Transverse colon (tissue), 4 donors: ENCODE measurements around the gene TOX2. TPM values are rescaled to one million over a fixed set of nuclear protein-coding genes. Genes with fewer than 3 reads are reported as not detected.

Experiments
- DNase-seq: peaks from one replicate; pipeline ENCODE4 v3.0.0-alpha.2; 2019
- H3K27ac ChIP-seq, 4 donors: fragments of 200-600 bp; sonication (generic); 2 replicates each; pipeline ENCODE4 v1.5.1; 2016 to 2018; ENCODE audit warnings: inconsistent platforms in 4 of 4
- H3K27me3 ChIP-seq: fragments of 200-600 bp; sonication (generic); 2 replicates; pipeline ENCODE4 v1.5.1; 2017; ENCODE audit warnings: inconsistent platforms
- H3K36me3 ChIP-seq, 4 donors: fragments of 200-600 bp; sonication (generic); 2 replicates each; pipeline ENCODE4 v1.5.1; 2017 to 2019; ENCODE audit warnings: inconsistent platforms in 4 of 4
- H3K4me1 ChIP-seq, 4 donors: fragments of 200-600 bp; sonication (generic); 2 replicates each; pipeline ENCODE4 v1.5.1; 2017 to 2020; ENCODE audit warnings: inconsistent platforms in 4 of 4
- H3K4me3 ChIP-seq, 4 donors: fragments of 200-600 bp; sonication (generic); 1 replicate in 1 of 4; 2 replicates in 3 of 4; pipeline versions ENCODE4 v1.5.1 to v1.6.1; 2017 to 2019; ENCODE audit warnings: inconsistent platforms in 4 of 4
- H3K9me3 ChIP-seq, 2 donors: fragments of 200-600 bp; sonication (generic); 2 replicates each; pipeline ENCODE4 v1.5.1; 2017 to 2019; ENCODE audit warnings: inconsistent platforms in 2 of 2
- EP300 ChIP-seq: sonication (generic); formaldehyde crosslinking; IDR thresholded peaks from one replicate; pipeline ENCODE4 v1.6.1; 2017; ENCODE audit warnings: antibody characterized with exemption, low read depth
- POLR2A ChIP-seq: fragments of 450-650 bp; IDR thresholded peaks from one replicate; pipeline ENCODE4 v1.6.1; 2016; ENCODE audit warnings: antibody characterized with exemption, mild to moderate bottlenecking, moderate library complexity
- POLR2AphosphoS5 ChIP-seq, 3 donors: sonication (generic); formaldehyde crosslinking; IDR thresholded peaks; one replicate each; pipeline ENCODE4 v1.6.1; 2016; ENCODE audit warnings: antibody characterized with exemption in 3 of 3
- WGBS, 2 donors: methylation state at CpG; one replicate each; pipeline ENCODE4 v1.1.5; 2018; ENCODE audit warnings: low coverage in 1 of 2; 5-methylcytosine and 5-hydroxymethylcytosine counted together
- in situ Hi-C, 4 donors: fragments of 200-750 bp; cut with MboI; loops; one replicate each; pipeline versions ENCODE4 v1.15.0 to v1.15.1; 2017; ENCODE audit warnings: low sequenced_read_pairs in 3 of 4, low pct_ligation_motif_present in 1 of 4, low pct_unique_long_range_greater_than_20kb in 1 of 4
- intact Hi-C: fragments of 100-400 bp; cut with DNase I; formaldehyde crosslinking; loops from one replicate; pipeline ENCODE4 v1.15.1; 2023; ENCODE audit warnings: low total_unique reads
- total RNA-seq, 4 donors: library from RNA; depleted of rRNA; stranded (reverse); fragments of >200 nt; gene quantifications; one replicate each; pipeline ENCODE4 v1.1.0, GENCODE V29; 2016
- TF ChIP-seq, protein P1 (sequence below), 5 experiments: fragments of 200-600 bp in 3 of 5; fragments of 450-650 bp in 2 of 5; sonication (generic) in 3 of 5; IDR thresholded peaks; 1 replicate in 2 of 5; 2 replicates in 3 of 5; pipeline ENCODE4 v1.5.1; 2016 to 2017; ENCODE audit warnings: antibody characterized with exemption in 5 of 5, inconsistent platforms in 3 of 5, mild to moderate bottlenecking in 2 of 5, moderate library complexity in 1 of 5

Gene TOX2
- total RNA-seq, 4 donors from 2014 or later: 1.5 to 15.7 (median 6.8) TPM

DNA sequence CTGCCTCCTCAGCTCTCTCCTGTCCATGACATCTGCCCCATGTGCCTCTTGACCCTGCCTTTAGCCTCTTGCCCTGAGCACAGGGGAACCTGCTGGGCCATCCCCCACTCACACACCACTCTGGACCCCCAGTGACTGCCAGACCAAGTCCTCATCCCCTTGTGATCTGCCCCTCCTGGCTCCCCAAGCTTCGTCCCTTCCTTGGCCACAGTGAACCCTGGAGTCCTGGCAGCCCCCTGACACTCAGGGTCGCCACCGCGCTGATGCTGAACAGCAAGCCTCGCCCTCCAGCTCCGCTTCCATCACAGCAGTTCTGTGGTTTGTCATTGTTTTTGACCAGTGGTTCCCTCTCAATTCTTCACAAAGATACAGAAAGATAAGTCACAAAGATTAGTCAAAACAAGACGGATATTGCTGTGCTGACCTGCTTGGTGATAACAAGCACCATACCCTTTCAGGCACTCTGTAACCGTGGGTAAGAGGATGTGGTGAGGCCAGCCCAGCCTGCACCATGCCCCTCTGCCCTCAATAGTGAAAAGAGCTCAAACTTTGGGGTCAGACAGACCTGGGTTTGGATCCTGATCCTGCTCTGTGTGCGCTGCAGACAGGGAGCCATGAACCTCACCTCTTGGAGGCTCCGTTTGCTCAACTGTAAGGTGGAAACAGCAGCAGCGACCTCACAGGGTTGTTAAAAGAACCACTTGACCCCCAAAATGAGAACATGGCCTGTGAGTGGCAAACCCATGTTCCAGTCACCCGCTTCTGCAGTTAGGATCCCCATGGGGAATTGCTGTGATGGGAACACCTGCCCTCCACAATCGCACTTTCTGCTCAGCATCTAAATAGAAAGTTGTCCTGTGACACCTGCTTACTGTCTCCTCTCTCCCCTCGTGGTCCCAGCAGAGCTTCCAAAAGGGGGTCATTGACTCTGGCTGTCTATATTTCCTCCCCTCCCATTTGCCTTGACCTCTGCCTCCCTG lies 114.5 kb downstream of the TOX2 start:
- no peak for DNase-seq
- Histone ChIP-seq H3K9me3 (no peaks in the 10 kb centered on the region), H3K36me3 (no peaks in the 10 kb centered on the region), H3K4me1 (no peaks in the 10 kb centered on the region), H3K27me3 (no peaks in the 10 kb centered on the region), H3K27ac (no peak overlapping the region), H3K4me3 (no peak overlapping the region)
- intact Hi-C loops (no loop called here), in situ Hi-C loops (no loop called here)
- 62 to 89% methylated on average over 4 to 14 of the region's 14 CpGs for WGBS, 2 donors
- TF ChIP-seq EP300 (no peak), POLR2AphosphoS5 (IDR thresholded peaks at IDR 0.05) (no peak)

DNA sequence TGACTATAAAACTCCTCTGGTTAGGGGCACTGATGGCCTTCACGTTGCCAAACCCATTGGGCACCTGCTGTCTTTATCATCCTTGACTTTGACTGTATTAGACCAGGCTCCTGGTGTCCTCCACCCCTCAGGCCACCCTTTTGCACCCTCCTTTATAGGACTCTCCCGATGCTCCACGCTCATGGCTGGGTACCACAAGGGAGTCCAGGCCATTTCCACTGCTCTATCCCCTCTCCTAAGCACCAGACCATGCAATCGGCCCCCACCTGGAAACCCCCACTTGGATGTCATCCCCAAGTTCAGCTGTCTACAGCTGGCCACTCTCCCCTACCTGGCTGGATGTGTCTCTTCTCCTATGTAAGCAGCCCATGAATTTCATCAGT lies 115.2 kb downstream of the TOX2 start:
- intact Hi-C loops: no loop called here
- H3K9me3 ChIP-seq: no peaks in the 10 kb centered on the region
- TF ChIP-seq, protein P1, sequence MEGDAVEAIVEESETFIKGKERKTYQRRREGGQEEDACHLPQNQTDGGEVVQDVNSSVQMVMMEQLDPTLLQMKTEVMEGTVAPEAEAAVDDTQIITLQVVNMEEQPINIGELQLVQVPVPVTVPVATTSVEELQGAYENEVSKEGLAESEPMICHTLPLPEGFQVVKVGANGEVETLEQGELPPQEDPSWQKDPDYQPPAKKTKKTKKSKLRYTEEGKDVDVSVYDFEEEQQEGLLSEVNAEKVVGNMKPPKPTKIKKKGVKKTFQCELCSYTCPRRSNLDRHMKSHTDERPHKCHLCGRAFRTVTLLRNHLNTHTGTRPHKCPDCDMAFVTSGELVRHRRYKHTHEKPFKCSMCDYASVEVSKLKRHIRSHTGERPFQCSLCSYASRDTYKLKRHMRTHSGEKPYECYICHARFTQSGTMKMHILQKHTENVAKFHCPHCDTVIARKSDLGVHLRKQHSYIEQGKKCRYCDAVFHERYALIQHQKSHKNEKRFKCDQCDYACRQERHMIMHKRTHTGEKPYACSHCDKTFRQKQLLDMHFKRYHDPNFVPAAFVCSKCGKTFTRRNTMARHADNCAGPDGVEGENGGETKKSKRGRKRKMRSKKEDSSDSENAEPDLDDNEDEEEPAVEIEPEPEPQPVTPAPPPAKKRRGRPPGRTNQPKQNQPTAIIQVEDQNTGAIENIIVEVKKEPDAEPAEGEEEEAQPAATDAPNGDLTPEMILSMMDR (IDR thresholded peaks at IDR 0.05): no peak
- TF ChIP-seq EP300 (no peak), POLR2AphosphoS5 (IDR thresholded peaks at IDR 0.05) (no peak), POLR2A (no peak)
- in situ Hi-C loops: no loop called here
- no peak overlapping the region for H3K4me3 ChIP-seq
- no peak for DNase-seq
- no peaks in the 10 kb centered on the region for H3K36me3 ChIP-seq
- 75 to 89% methylated on average over 1 to 4 of the region's 4 CpGs for WGBS, 2 donors
- H3K4me1 ChIP-seq: no peaks in the 10 kb centered on the region
- H3K27ac ChIP-seq: no peak overlapping the region
- H3K27me3 ChIP-seq: no peaks in the 10 kb centered on the region

DNA sequence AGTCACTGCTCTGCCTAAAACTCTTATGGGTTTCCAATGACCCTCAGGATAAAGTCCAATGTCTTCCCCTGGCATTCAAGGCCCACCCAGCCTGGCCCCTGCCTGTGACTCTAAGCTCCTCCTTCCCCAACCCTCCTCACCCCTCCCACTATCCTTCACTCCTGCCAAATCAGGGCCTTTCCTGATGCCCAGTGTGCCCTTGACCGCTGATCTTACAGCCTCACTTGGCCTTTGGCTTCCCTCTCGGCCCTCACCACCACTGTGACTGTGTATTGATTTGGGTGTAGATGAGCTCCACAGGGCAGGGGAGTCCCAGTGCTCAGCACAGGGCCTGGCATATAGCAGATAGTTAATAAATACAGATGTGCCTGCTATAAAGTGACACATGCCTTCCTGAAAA lies 115.7 kb downstream of the TOX2 start:
- Histone ChIP-seq H3K4me1 (no peaks in the 10 kb centered on the region), H3K9me3 (no peaks in the 10 kb centered on the region), H3K27me3 (no peaks in the 10 kb centered on the region), H3K36me3 (no peaks in the 10 kb centered on the region), H3K27ac (no peak overlapping the region), H3K4me3 (no peak overlapping the region)
- WGBS, 2 donors: 95 to 100% methylated on average over 1 to 2 of the region's 2 CpGs
- TF ChIP-seq EP300: no peak
- TF ChIP-seq POLR2A: no peak
- TF ChIP-seq POLR2AphosphoS5 (IDR thresholded peaks at IDR 0.05): no peak
- TF ChIP-seq, protein P1 (IDR thresholded peaks at IDR 0.05): no peak
- in situ Hi-C loops: no loop called here
- DNase-seq: no peak
- intact Hi-C loops: no loop called here

DNA sequence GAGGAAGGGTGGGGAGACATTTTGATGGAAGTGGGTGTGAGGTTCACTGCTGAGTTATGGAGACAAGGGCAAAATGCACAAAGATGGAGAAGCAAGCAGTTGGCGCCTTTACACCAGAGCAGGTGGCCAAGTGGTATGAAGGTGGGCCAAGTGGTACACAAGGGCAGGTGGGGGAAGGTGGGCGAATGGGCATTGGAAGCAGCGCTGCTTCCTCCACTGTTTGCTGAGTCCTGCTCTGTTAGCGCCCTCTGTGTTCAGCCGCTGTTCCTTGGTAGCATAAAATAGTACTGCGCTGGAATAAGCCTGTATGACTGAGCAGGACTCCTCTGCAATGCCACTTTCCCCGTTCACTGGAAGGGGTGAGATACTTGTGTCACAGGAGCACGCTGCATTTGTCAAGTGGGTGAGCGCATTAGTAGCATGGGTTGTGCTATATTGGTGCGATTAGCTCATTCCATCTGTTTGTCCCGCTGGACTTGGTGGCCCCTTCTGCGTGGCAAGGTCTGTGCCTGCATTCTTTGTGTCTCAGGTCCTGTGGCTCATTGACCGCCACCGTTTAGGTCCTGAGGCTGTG lies 116.4 kb downstream of the TOX2 start:
- H3K27me3 ChIP-seq: no peaks in the 10 kb centered on the region
- DNase-seq: no peak
- in situ Hi-C loops (no loop called here), intact Hi-C loops (no loop called here)
- no peak overlapping the region for H3K4me3 ChIP-seq
- no peaks in the 10 kb centered on the region for H3K9me3 ChIP-seq
- no peak for TF ChIP-seq POLR2A
- TF ChIP-seq, protein P1 (IDR thresholded peaks at IDR 0.05): no peak
- TF ChIP-seq EP300: no peak
- TF ChIP-seq POLR2AphosphoS5 (IDR thresholded peaks at IDR 0.05): no peak
- WGBS, 2 donors: 91 to 100% methylated on average over 1 to 14 of the region's 14 CpGs
- H3K36me3 ChIP-seq: no peaks in the 10 kb centered on the region
- H3K27ac ChIP-seq: no peak overlapping the region
- no peaks in the 10 kb centered on the region for H3K4me1 ChIP-seq
